Measurements from ENCODE around the gene CD79B.

DNA sequence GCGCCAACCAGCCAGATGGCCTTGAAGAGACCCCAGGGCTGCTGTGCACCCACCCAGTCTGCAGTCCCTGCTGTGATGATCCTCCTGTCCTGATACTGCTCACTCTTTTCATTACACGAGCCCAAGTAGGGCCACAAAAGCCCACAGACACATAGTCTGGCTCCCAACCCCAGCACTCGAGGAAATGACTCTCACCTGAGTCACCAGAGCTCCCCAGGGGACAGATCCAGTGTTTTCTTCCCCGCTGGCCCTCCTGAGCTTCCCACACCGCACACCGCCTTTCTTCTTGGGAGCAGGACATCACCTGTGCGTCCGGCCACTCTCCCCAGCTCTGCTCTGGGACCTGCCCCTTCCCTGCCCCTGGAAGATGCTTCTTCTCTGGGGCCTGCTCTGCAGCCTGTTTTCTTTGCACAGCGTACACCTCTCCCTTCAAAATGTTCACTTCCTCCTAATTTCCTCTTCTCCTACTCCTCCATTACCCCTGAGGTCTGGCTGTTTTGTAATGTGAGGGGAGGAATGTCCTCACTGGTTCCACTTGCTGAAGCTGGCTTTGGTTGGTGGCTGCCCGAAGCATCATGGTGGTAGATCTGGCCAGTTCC lies 42.6 kb upstream of the CD79B start:
- no peak for TF ChIP-seq RAD21 (conservative IDR thresholded peaks at IDR 0.05)
- TF ChIP-seq CTCF (IDR thresholded peaks at IDR 0.05; ENCODE audit: poor library complexity, severe bottlenecking), result no peak
- TF ChIP-seq REST (IDR thresholded peaks at IDR 0.05; ENCODE audit: borderline replicate concordance), result no peak
- TF ChIP-seq MXI1 (conservative IDR thresholded peaks at IDR 0.05; ENCODE audit: poor library complexity, severe bottlenecking), result no peak
- TF ChIP-seq TAF1 (IDR thresholded peaks at IDR 0.05; ENCODE audit: low read depth), result no peak
- TF ChIP-seq EZH2 (IDR thresholded peaks at IDR 0.05; ENCODE audit: borderline replicate concordance, insufficient read depth, low read length, poor library complexity, severe bottlenecking), result no peak

Data from neural cell (in vitro differentiated cells).